HL-60 (cell line): Measurements from ENCODE around the gene MEOX1.

Experiments used
- DNase-seq, 2 experiments: peaks; one replicate each; pipeline ENCODE4 v3.0.0-alpha.2; 2010 to 2020; ENCODE audit warnings: low read depth in 1 of 2, low spot score in 1 of 2
- H3K27ac ChIP-seq: fragments of 250-450 bp; sonication (Bioruptor Pico); replicated peaks from 2 replicates; pipeline ENCODE4 v1.5.1; 2020; ENCODE audit warnings: mild to moderate bottlenecking, moderate library complexity
- H3K27me3 ChIP-seq: fragments of 250-450 bp; sonication (Bioruptor Pico); 2 replicates; pipeline ENCODE4 v1.5.1; 2021; ENCODE audit warnings: mild to moderate bottlenecking, moderate library complexity; ENCODE audit not compliant: insufficient read depth, poor library complexity, severe bottlenecking
- H3K4me3 ChIP-seq: replicated peaks from 2 replicates; pipeline ENCODE4 v1.5.1; 2011; ENCODE audit warnings: mild to moderate bottlenecking, control low read depth, low read length; ENCODE audit not compliant: insufficient read depth
- GABPA ChIP-seq: IDR thresholded peaks from 2 replicates; pipeline ENCODE4 v1.6.1; 2012; ENCODE audit warnings: low read depth
- POLR2AphosphoS5 ChIP-seq: IDR thresholded peaks from 2 replicates; pipeline ENCODE4 v1.6.1; 2012; ENCODE audit warnings: low read depth
- SPI1 ChIP-seq: IDR thresholded peaks from 2 replicates; pipeline ENCODE4 v1.6.1; 2012; ENCODE audit warnings: low read depth, mild to moderate bottlenecking, borderline replicate concordance
- TF ChIP-seq, protein P1 (sequence below): IDR thresholded peaks from one replicate; pipeline ENCODE4 v1.5.1; 2011; ENCODE audit warnings: low read length, control low read depth, inconsistent platforms; ENCODE audit not compliant: insufficient read depth
- TF ChIP-seq, protein P2 (sequence below): IDR thresholded peaks from 2 replicates; pipeline ENCODE4 v1.6.1; 2012; ENCODE audit warnings: low read depth; ENCODE audit not compliant: insufficient replicate concordance

Gene MEOX1

GRCh38 chr17:43648916-43649315, 12.8 kb downstream of the MEOX1 start:
- Histone ChIP-seq H3K27ac (no peak overlapping the region), H3K4me3 (no peak overlapping the region), H3K27me3 (peaks cover 19% of the 10 kb centered on the region)
- TF ChIP-seq, protein P1, sequence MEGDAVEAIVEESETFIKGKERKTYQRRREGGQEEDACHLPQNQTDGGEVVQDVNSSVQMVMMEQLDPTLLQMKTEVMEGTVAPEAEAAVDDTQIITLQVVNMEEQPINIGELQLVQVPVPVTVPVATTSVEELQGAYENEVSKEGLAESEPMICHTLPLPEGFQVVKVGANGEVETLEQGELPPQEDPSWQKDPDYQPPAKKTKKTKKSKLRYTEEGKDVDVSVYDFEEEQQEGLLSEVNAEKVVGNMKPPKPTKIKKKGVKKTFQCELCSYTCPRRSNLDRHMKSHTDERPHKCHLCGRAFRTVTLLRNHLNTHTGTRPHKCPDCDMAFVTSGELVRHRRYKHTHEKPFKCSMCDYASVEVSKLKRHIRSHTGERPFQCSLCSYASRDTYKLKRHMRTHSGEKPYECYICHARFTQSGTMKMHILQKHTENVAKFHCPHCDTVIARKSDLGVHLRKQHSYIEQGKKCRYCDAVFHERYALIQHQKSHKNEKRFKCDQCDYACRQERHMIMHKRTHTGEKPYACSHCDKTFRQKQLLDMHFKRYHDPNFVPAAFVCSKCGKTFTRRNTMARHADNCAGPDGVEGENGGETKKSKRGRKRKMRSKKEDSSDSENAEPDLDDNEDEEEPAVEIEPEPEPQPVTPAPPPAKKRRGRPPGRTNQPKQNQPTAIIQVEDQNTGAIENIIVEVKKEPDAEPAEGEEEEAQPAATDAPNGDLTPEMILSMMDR = no peak
- TF ChIP-seq, protein P2, sequence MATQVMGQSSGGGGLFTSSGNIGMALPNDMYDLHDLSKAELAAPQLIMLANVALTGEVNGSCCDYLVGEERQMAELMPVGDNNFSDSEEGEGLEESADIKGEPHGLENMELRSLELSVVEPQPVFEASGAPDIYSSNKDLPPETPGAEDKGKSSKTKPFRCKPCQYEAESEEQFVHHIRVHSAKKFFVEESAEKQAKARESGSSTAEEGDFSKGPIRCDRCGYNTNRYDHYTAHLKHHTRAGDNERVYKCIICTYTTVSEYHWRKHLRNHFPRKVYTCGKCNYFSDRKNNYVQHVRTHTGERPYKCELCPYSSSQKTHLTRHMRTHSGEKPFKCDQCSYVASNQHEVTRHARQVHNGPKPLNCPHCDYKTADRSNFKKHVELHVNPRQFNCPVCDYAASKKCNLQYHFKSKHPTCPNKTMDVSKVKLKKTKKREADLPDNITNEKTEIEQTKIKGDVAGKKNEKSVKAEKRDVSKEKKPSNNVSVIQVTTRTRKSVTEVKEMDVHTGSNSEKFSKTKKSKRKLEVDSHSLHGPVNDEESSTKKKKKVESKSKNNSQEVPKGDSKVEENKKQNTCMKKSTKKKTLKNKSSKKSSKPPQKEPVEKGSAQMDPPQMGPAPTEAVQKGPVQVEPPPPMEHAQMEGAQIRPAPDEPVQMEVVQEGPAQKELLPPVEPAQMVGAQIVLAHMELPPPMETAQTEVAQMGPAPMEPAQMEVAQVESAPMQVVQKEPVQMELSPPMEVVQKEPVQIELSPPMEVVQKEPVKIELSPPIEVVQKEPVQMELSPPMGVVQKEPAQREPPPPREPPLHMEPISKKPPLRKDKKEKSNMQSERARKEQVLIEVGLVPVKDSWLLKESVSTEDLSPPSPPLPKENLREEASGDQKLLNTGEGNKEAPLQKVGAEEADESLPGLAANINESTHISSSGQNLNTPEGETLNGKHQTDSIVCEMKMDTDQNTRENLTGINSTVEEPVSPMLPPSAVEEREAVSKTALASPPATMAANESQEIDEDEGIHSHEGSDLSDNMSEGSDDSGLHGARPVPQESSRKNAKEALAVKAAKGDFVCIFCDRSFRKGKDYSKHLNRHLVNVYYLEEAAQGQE = no peak
- TF ChIP-seq POLR2AphosphoS5 = no peak
- TF ChIP-seq SPI1 = no peak
- no peak for TF ChIP-seq GABPA
- DNase-seq = no peak

DNA sequence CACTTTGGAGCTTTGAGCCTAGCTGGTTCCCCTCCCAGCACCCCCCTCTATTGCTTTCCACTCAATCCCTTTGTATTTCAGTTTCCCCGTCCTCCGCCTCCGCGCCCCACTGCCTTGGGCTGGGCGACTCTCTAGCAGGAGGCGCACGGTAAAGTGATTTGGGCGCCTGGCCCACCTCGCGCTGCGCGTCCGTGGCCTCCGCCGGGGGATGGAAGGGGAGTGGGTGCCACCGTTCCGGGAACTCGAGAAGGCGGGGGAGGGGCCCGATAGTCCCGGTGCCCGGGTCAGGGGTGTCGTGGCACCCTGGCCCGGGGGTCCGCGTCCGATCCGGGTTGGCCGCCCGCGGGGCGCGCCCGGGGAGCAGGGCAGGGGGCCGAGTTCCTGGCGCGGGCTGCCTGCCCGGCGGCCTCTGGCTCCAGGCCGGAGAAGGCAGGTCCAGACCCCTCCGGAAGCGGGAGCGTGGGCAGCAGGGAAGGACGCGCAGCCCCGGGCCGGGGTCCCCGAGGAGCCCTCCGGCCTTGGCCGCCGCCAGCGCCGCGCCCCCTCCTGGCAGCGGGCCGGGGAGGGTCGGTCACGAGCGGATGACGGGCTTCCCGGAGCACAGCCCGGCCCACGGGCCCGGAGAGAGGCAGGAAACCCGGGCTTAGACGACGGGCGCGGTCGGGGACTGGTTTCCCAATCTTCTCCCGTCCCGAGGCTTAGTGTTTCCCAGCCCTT, 15.8 kb downstream of the MEOX1 start:
- no peak overlapping the region for H3K27ac ChIP-seq
- peak overlapping the region; percentile 28 for H3K4me3 ChIP-seq
- TF ChIP-seq, protein P2 = no peak
- TF ChIP-seq, protein P1 = no peak
- TF ChIP-seq POLR2AphosphoS5 = no peak
- no peak for TF ChIP-seq GABPA
- no peak for TF ChIP-seq SPI1
- peaks cover 24% of the 10 kb centered on the region for H3K27me3 ChIP-seq
- no peak for DNase-seq

- Histone ChIP-seq H3K27ac (no peak overlapping the region), H3K27me3 (peaks cover 26% of the 10 kb centered on the region), H3K4me3 (no peak overlapping the region; the same call in 1 of the 2 replicates)
- DNase-seq = no peak
- TF ChIP-seq SPI1 (no peak), POLR2AphosphoS5 (no peak), GABPA (no peak)
- TF ChIP-seq, protein P1 = no peak
- TF ChIP-seq, protein P2 = no peak
These were observed 16.3 kb downstream of the MEOX1 start for GRCh38 chr17:43645450-43645764.
